Mesenchymal stem cell (in vitro differentiated cells and primary cell): ENCODE measurements around the gene CDH12.
"Not testable (repeated sequence)": the region's sequence is repeated elsewhere in the genome, so short reads cannot be mapped to it uniquely, and the experiment has no call there.

Experiments used
- DNase-seq: peaks from one replicate; pipeline ENCODE4 v3.0.0-alpha.2; 2013
- H2AFZ ChIP-seq: one replicate; pipeline ENCODE4 v1.6.1; 2013; ENCODE audit warnings: low read depth, mild to moderate bottlenecking, control low read depth, inconsistent platforms, low read length, moderate library complexity
- H2AK5ac ChIP-seq: 2 replicates; pipeline ENCODE4 v1.6.1; 2013; ENCODE audit warnings: low read length, moderate library complexity, mild to moderate bottlenecking, inconsistent platforms; ENCODE audit not compliant: severe bottlenecking
- H2BK120ac ChIP-seq: one replicate; pipeline ENCODE4 v1.6.1; 2013; ENCODE audit warnings: low read depth, mild to moderate bottlenecking, inconsistent platforms, low read length, moderate library complexity
- H2BK12ac ChIP-seq, 2 experiments: one replicate each; pipeline ENCODE4 v1.6.1; 2013; ENCODE audit warnings: inconsistent platforms in 2 of 2, low read length in 2 of 2, mild to moderate bottlenecking in 2 of 2, moderate library complexity in 2 of 2, control low read depth in 1 of 2
- H2BK15ac ChIP-seq: one replicate; pipeline ENCODE4 v1.6.1; 2013; ENCODE audit warnings: mild to moderate bottlenecking, low read depth, inconsistent platforms; ENCODE audit not compliant: poor library complexity, severe bottlenecking
- H2BK5ac ChIP-seq: 2 replicates; pipeline ENCODE4 v1.6.1; 2013; ENCODE audit warnings: low read depth, mild to moderate bottlenecking, low read length, control low read depth, inconsistent platforms; ENCODE audit not compliant: poor library complexity, severe bottlenecking
- H3K14ac ChIP-seq, 2 experiments: one replicate each; pipeline ENCODE4 v1.6.1; 2013; ENCODE audit warnings: inconsistent platforms in 2 of 2, low read length in 2 of 2, control low read depth in 1 of 2, mild to moderate bottlenecking in 1 of 2, moderate library complexity in 1 of 2
- H3K18ac ChIP-seq, 2 experiments: one replicate each; pipeline ENCODE4 v1.6.1; 2013; ENCODE audit warnings: inconsistent platforms in 2 of 2, low read length in 2 of 2, control low read depth in 1 of 2, low read depth in 1 of 2, mild to moderate bottlenecking in 1 of 2
- H3K23ac ChIP-seq, 2 experiments: one replicate each; pipeline ENCODE4 v1.6.1; 2013; ENCODE audit warnings: inconsistent platforms in 2 of 2, low read length in 2 of 2, mild to moderate bottlenecking in 2 of 2, moderate library complexity in 2 of 2, control low read depth in 1 of 2
- H3K27ac ChIP-seq: 2 replicates; pipeline ENCODE4 v1.5.1; 2013; ENCODE audit warnings: mild to moderate bottlenecking, moderate library complexity, low read length, control low read depth, inconsistent platforms; ENCODE audit not compliant: poor library complexity, severe bottlenecking
- H3K27me3 ChIP-seq, 2 experiments: 2 replicates each; pipeline versions ENCODE4 v1.6.1 to v1.7.0; 2013; ENCODE audit warnings: low read length in 2 of 2, mild to moderate bottlenecking in 2 of 2, moderate library complexity in 2 of 2, control low read depth in 1 of 2, inconsistent platforms in 1 of 2; ENCODE audit not compliant: control insufficient read depth in 1 of 2, insufficient read depth in 1 of 2
- H3K36me3 ChIP-seq, 2 experiments: 2 replicates each; pipeline versions ENCODE4 v1.6.1 to v1.7.0; 2013; ENCODE audit warnings: low read length in 2 of 2, control low read depth in 1 of 2, inconsistent platforms in 1 of 2, low read depth in 1 of 2, mild to moderate bottlenecking in 1 of 2; ENCODE audit not compliant: insufficient read depth in 2 of 2, control insufficient read depth in 1 of 2
- H3K4ac ChIP-seq, 2 experiments: one replicate each; pipeline ENCODE4 v1.6.1; 2013; ENCODE audit warnings: inconsistent platforms in 2 of 2, low read length in 2 of 2, mild to moderate bottlenecking in 2 of 2, moderate library complexity in 2 of 2, control low read depth in 1 of 2, low read depth in 1 of 2
- H3K4me1 ChIP-seq: 2 replicates; pipeline ENCODE4 v1.6.1; 2013; ENCODE audit warnings: low read depth, low read length, control low read depth; ENCODE audit not compliant: control insufficient read depth, insufficient read depth
- H3K4me2 ChIP-seq: 2 replicates; pipeline ENCODE4 v1.6.1; 2013; ENCODE audit warnings: low read length, mild to moderate bottlenecking, inconsistent platforms; ENCODE audit not compliant: poor library complexity, severe bottlenecking
- H3K4me3 ChIP-seq, 2 experiments: 2 replicates each; pipeline versions ENCODE4 v1.5.1 to v1.7.0; 2013; ENCODE audit warnings: low read length in 2 of 2, mild to moderate bottlenecking in 2 of 2, control low read depth in 1 of 2, low read depth in 1 of 2; ENCODE audit not compliant: insufficient read depth in 1 of 2
- H3K79me1 ChIP-seq: replicated peaks from 2 replicates; pipeline ENCODE4 v1.6.1; 2013; ENCODE audit warnings: mild to moderate bottlenecking, control low read depth, low read length, inconsistent platforms; ENCODE audit not compliant: poor library complexity, severe bottlenecking
- H3K9ac ChIP-seq: 2 replicates; pipeline ENCODE4 v1.7.0; 2013; ENCODE audit warnings: mild to moderate bottlenecking, low read length, moderate library complexity
- H3K9me3 ChIP-seq: 2 replicates; pipeline ENCODE4 v1.7.0; 2013; ENCODE audit warnings: mild to moderate bottlenecking, low read length; ENCODE audit not compliant: control insufficient read depth
- H4K8ac ChIP-seq: one replicate; pipeline ENCODE4 v1.6.1; 2013; ENCODE audit warnings: inconsistent platforms, mild to moderate bottlenecking, low read length, moderate library complexity
- H4K91ac ChIP-seq: one replicate; pipeline ENCODE4 v1.6.1; 2013; ENCODE audit warnings: mild to moderate bottlenecking, low read length, inconsistent platforms
- WGBS: methylation state at CpG from one replicate; pipeline ENCODE4 v1.1.7; 2013; ENCODE audit warnings: mixed read lengths; 5-methylcytosine and 5-hydroxymethylcytosine counted together

CDH12 gene

GRCh38 chr5:22780756-22781155 lies 72.4 kb downstream of the CDH12 start:
- Histone ChIP-seq H2AFZ (no peak overlapping the region), H2BK120ac (no peak overlapping the region), H3K14ac (no peak overlapping the region), H2BK5ac (no peak overlapping the region), H3K9me3 (no peaks in the 10 kb centered on the region), H4K91ac (no peak overlapping the region), H2BK12ac (no peak overlapping the region), H4K8ac (no peak overlapping the region), H3K9ac (no peak overlapping the region), H3K18ac (no peak overlapping the region), H3K4me3 (no peak overlapping the region), H3K4ac (no peak overlapping the region), H3K27me3 (no peaks in the 10 kb centered on the region), H3K4me2 (no peak overlapping the region), H3K4me1 (no peaks in the 10 kb centered on the region), H3K79me1 (no peaks in the 10 kb centered on the region), H2BK15ac (no peak overlapping the region), H3K23ac (no peak overlapping the region), H3K27ac (no peak overlapping the region), H3K36me3 (no peaks in the 10 kb centered on the region), H2AK5ac (no peak overlapping the region)
- DNase-seq = no peak

- 92% methylated on average over 3 of the region's 3 CpGs for WGBS
- Histone ChIP-seq H3K36me3 (no peaks in the 10 kb centered on the region), H4K8ac (no peak overlapping the region), H2BK15ac (no peak overlapping the region), H3K23ac (no peak overlapping the region), H3K4me3 (no peak overlapping the region), H2BK120ac (no peak overlapping the region), H2BK12ac (no peak overlapping the region), H3K14ac (no peak overlapping the region), H2BK5ac (no peak overlapping the region), H3K4ac (no peak overlapping the region), H3K4me2 (no peak overlapping the region), H2AK5ac (no peak overlapping the region), H3K9me3 (no peaks in the 10 kb centered on the region), H3K9ac (no peak overlapping the region), H3K18ac (no peak overlapping the region), H3K27ac (no peak overlapping the region), H3K4me1 (no peaks in the 10 kb centered on the region), H3K27me3 (no peaks in the 10 kb centered on the region), H2AFZ (no peak overlapping the region), H4K91ac (no peak overlapping the region), H3K79me1 (no peaks in the 10 kb centered on the region)
- DNase-seq = no peak
Observed at GRCh38 chr5:22779499-22779898, 73.6 kb downstream of the CDH12 start.

- Histone ChIP-seq H3K4me1 (no peaks in the 10 kb centered on the region), H4K91ac (no peak overlapping the region), H3K27me3 (no peaks in the 10 kb centered on the region), H3K4ac (no peak overlapping the region), H3K23ac (no peak overlapping the region), H3K9ac (no peak overlapping the region), H3K79me1 (no peaks in the 10 kb centered on the region), H2AK5ac (no peak overlapping the region), H3K4me3 (no peak overlapping the region), H3K14ac (no peak overlapping the region), H3K27ac (no peak overlapping the region), H3K4me2 (no peak overlapping the region), H2BK12ac (no peak overlapping the region), H2AFZ (no peak overlapping the region), H3K36me3 (no peaks in the 10 kb centered on the region), H4K8ac (no peak overlapping the region), H2BK5ac (no peak overlapping the region), H2BK120ac (no peak overlapping the region), H3K18ac (no peak overlapping the region), H3K9me3 (peaks cover 3% of the 10 kb centered on the region), H2BK15ac (no peak overlapping the region)
- no peak for DNase-seq
- 88% methylated on average over 6 of the region's 6 CpGs for WGBS
Observed at GRCh38 chr5:22776285-22776684, 76.9 kb downstream of the CDH12 start.

GRCh38 chr5:22774214-22774613 lies 78.9 kb downstream of the CDH12 start:
- H3K4me1 ChIP-seq, H3K4ac ChIP-seq, H3K4me3 ChIP-seq, DNase-seq, H2AFZ ChIP-seq, H3K4me2 ChIP-seq, H3K36me3 ChIP-seq, H3K14ac ChIP-seq, H3K18ac ChIP-seq, H2BK15ac ChIP-seq, H2AK5ac ChIP-seq, H3K79me1 ChIP-seq, H3K23ac ChIP-seq, H2BK12ac ChIP-seq, H3K9me3 ChIP-seq, H2BK120ac ChIP-seq, H4K8ac ChIP-seq, H2BK5ac ChIP-seq, H3K9ac ChIP-seq, H3K27me3 ChIP-seq, H3K27ac ChIP-seq, H4K91ac ChIP-seq: not testable (repeated sequence)
- WGBS = 86% methylated on average over 1 of the region's 1 CpG
